COR-L47 (cell line): ENCODE results near the gene FILIP1.

Experiments used
- DNase-seq: peaks from one replicate; lab custom pipeline; 2025; lab: John Stamatoyannopoulos, UW

The FILIP1 gene

DNA sequence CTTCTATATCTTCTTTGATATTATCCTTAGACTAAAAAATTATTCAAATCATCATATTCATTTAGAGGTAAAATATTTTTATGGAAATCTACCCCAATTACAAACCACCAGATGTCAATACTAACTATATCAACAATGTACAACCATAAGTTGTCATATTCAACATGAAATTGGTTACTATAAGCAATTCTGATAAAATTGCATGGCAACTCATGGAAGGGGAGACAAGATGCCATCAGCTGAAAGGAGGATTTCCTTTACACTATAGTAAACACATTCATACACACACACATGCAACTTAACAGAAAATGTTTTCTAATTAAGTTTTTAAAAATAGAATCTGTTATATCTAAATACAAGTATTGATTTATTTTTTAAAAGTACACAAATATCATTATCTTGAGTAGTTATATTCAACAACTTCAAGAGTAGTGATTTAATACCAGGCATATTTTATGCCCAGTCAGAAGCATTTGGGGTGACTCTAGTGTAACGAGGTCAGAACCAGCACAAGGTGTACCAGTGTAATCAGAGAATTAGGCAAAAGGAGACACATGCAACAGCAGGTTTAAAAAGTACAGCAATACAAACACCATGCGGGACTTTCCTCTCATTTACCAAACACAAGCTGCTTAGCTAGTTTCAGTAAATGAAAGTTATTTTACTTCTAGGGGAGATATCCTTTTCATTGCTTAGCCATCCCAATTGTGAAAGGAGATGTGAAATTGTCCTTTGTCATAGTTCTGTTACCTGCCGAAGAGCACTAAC is 1.0 kb downstream of the FILIP1 start:
- no peak for DNase-seq

DNA sequence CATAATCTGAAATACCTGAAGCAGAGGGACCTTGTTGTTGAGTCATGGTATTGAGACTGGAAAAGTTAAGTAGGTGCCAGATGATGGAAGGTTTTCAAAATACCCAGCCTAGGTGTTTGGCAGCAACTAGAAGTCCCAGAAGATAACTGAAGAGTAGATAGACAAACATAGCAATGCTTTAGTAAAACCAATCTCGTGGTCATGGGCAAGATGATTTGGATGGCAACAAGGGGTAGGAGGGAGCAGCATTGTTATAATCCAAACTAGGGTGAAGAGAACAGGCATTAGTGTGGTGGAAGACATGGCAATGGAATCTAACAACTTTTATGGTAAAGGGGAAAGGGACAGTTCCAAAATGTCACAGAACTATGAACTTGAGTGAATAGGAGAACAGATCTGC is 2.3 kb downstream of the FILIP1 start:
- DNase-seq: no peak

GRCh38 chr6:75490706-75491105 is 2.9 kb downstream of the FILIP1 start:
- no peak for DNase-seq

DNA sequence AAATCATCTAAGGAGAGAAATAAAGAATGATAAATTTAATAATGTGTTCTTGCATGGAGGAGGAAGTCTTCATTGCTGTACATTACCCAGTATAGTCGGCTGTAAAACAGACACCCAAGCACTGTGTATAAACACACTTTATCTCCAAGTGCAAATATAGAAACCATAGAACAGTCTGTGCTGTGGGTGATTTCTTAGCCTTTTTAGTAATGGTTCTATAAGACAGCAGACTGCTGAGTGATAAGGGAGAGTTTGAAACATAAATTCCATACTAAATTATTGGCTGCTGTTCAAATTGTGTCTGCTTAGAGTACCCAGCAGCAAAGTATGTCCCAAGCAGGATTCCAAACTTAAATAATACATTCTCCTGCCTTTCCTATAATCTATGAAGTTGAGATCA is 4.6 kb downstream of the FILIP1 start:
- DNase-seq: no peak

- DNase-seq: no peak
Observed at GRCh38 chr6:75488033-75488432, 5.6 kb downstream of the FILIP1 start.

- DNase-seq: no peak
Observed at GRCh38 chr6:75486850-75487518, 6.6 kb downstream of the FILIP1 start.

DNA sequence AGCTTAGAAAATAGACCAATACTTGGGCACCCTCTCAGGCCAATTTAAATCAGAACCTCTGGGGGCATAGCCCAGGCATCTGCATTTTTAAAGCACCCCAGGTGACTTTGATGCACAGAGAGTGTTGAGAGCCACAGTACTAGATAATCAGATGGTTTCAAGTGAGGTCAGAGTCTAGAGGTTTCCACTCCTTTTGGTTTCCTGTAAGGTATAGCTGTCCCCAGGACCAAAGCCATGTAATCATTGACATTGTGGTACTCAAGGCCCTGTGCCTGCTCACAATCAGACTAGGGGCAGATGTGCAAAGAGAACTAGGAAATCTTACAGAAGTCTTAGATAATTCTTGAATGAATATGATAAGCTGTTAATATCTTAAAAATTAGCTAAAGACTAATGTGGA is 9.1 kb downstream of the FILIP1 start:
- no peak for DNase-seq

- no peak for DNase-seq
Observed at GRCh38 chr6:75483136-75483952, 10.3 kb downstream of the FILIP1 start.

- DNase-seq: no peak
Observed at GRCh38 chr6:75481936-75482593, 11.5 kb downstream of the FILIP1 start.

DNA sequence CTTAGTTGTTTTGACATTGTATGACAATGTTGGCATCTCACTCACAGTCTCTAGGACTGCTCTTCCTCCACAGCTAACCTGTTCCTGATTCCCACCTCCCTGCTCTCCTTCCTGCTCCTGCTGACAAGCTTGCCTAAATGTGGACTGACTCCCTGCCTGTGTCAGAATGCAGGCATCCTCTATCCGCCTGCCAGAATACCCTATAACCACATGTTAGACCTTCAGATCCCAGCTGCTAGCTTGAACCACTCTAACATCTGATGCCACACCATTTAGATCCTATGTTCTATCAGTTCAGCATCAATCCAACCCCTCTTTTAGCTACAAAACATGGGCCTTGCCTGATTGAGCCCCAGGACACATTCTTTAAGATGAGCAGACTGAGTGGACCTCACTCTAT is 12.2 kb downstream of the FILIP1 start:
- DNase-seq: no peak

GRCh38 chr6:75480425-75480824 is 13.2 kb downstream of the FILIP1 start:
- no peak for DNase-seq

DNA sequence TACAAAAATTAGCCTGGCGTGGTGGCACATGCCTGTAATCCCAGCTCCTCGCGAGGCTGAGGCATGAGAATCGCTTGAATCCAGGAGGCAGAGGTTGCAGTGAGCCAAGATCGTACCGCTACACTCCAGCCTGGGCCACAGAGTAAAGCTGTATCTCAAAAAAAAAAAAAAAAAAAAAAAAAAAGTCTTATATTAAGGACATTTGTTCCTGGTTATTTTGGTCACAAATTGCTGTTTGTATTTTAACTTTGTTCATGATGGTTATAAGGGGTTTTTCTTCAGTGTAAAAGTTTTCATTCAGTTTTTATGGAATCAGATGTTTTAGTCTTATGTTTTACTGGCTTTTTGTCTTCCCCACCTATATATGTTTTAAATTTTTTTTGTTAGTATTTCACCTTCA is 13.9 kb downstream of the FILIP1 start:
- no peak for DNase-seq

DNA sequence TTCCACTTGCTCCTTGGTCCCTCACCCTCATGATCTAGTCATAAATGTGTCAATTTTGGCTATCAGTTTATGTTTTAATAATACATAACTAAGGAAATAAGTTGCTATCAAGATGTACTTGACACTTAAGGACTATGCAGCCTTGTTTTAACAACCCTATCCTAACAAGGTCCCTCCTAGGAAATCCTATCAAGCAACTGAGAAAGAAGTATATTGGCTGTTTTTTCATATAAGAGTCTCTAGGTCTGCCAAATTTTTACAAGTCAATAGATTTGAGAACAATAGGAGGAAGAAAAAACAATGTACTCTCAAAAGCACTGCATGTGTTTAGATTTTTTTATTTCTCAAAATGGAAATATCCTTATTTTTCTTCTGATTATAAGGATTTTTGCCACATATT is 14.7 kb downstream of the FILIP1 start:
- DNase-seq: no peak

DNA sequence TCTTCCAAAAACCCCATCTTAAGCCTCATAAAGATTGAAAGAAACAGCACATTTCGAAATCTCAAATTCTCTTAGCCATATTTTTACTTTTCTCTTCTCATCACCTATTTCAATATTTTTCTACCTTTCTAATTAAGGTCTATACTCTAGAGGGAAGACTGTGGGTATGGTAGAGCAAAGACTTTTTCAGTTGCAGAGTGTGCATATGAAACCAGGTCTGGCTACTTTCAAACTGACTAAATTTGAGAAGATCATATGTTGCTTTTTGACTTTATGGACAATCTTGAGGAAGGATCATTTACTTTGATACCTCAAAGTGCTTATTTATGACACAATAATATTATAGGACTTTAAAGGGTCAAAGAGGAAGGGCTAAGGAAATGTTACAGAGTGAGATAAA is 20.7 kb downstream of the FILIP1 start:
- DNase-seq: no peak

GRCh38 chr6:75467966-75468365 is 25.6 kb downstream of the FILIP1 start:
- no peak for DNase-seq

DNA sequence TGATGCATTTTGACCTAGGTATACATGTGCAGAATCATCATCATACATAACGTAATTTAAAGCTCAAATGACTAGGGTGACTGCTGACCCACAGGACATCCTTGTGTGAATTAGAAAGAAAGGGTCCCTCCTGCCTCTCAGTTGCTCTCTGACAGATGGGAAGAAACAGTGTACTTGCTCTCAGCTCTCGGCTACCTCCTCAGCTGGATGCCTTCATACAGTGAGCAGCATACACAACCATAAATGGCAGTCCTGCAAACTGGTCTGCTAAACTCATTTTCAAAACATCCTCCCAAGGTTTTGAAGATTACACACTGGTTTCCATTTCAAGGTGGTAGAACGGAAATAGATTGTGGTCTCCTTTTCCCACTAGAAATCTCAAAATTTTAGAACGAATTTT is 26.3 kb downstream of the FILIP1 start:
- DNase-seq: no peak

- no peak for DNase-seq
Observed at GRCh38 chr6:75466636-75467035, 27.0 kb downstream of the FILIP1 start.

GRCh38 chr6:75463908-75464307 is 29.7 kb downstream of the FILIP1 start:
- DNase-seq: no peak

DNA sequence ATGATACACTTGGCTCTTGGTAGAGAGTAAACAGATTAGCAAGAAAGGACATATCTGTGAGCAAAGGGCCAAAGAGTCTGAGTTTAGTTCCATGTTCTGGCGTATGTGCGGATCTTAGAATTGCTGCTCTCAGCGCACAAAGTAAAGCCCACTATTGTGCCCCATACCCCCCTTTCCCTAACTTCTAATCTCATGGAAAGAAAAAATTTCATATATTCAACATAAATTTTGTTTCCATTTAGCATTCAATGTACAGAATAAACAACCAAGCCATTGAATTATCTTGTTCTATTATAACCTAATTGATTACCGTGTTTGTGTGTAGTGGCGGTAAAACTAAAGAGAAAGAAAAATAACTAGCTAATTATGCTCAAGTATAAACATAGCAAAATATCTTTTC is 30.5 kb downstream of the FILIP1 start:
- DNase-seq: no peak

- no peak for DNase-seq
Observed at GRCh38 chr6:75460681-75461080, 32.9 kb downstream of the FILIP1 start.

DNA sequence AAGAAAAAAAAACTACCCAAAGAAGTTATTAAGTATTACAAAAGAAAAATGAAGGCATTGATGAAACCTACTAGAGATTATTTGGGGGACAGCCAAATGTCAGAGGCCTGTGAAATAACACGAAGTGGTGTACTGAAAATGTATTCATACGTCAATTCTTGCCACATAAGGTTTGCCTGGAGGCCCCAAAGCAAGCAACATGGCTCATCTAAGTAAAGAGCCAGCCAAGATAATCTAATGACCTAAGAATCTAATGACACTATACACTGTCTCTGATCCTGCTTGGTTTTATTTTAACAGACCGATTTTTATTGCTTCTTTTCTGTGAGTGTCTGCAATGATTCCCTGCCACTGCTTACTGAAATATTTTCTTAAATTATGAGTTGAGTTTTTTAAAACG is 34.7 kb downstream of the FILIP1 start:
- DNase-seq: no peak

GRCh38 chr6:75450903-75451302 is 42.7 kb downstream of the FILIP1 start:
- DNase-seq: no peak
